DOHH2 (cell line): Measurements from ENCODE around the gene FN3KRP.

Experiments used
- CTCF ChIP-seq: fragments of 200-600 bp; sonication (generic); IDR thresholded peaks from one replicate; pipeline ENCODE4 v1.5.1; 2014; ENCODE audit warnings: antibody characterized with exemption, mild to moderate bottlenecking, low read depth, low read length; ENCODE audit not compliant: poor library complexity, severe bottlenecking
- EZH2phosphoT487 ChIP-seq: fragments of 200-600 bp; sonication (generic); IDR thresholded peaks from 2 replicates; pipeline ENCODE4 v1.6.1; 2017; ENCODE audit warnings: borderline replicate concordance, mild to moderate bottlenecking, antibody characterized with exemption, low read length, moderate library complexity, mixed read lengths

GRCh38 chr17:82754297-82755208 is 38.0 kb downstream of the FN3KRP start:
- TF ChIP-seq EZH2phosphoT487 (no peak), CTCF (no peak)
